HG02840 (cell line): ENCODE measurements around the gene SNAP29.
"Not testable (repeated sequence)": the region's sequence is repeated elsewhere in the genome, so short reads cannot be mapped to it uniquely, and the experiment has no call there.

Experiments
- ATAC-seq: cut with Tn5 transposase; IDR thresholded peaks from one replicate; pipeline ENCODE4 v1.9.1; 2021; ENCODE audit warnings: mild to moderate bottlenecking, moderate library complexity, moderate number of reproducible peaks; ENCODE audit not compliant: unreplicated experiment, low FRiP score

SNAP29 gene

GRCh38 chr22:20834206-20834605 is 24.6 kb upstream of the SNAP29 start:
- ATAC-seq, result no peak

GRCh38 chr22:20834725-20835124 is 24.1 kb upstream of the SNAP29 start:
- ATAC-seq, result no peak

GRCh38 chr22:20836987-20837823 is 21.6 kb upstream of the SNAP29 start:
- ATAC-seq, result no peak

GRCh38 chr22:20839354-20839753 is 19.5 kb upstream of the SNAP29 start:
- ATAC-seq, result not testable (repeated sequence)

GRCh38 chr22:20839837-20840645 is 18.8 kb upstream of the SNAP29 start:
- no peak for ATAC-seq

GRCh38 chr22:20840646-20841371 is 18.0 kb upstream of the SNAP29 start:
- no peak for ATAC-seq

- no peak for ATAC-seq
Measured at GRCh38 chr22:20843501-20843900, 15.3 kb upstream of the SNAP29 start.

GRCh38 chr22:20844055-20845037 is 14.5 kb upstream of the SNAP29 start:
- ATAC-seq, result no peak

- ATAC-seq, result no peak
Measured at GRCh38 chr22:20847318-20847822, 11.4 kb upstream of the SNAP29 start.

GRCh38 chr22:20852076-20852475 is 6.7 kb upstream of the SNAP29 start:
- ATAC-seq, result no peak

GRCh38 chr22:20852503-20852902 is 6.3 kb upstream of the SNAP29 start:
- ATAC-seq, result no peak

- no peak for ATAC-seq
Measured at GRCh38 chr22:20853236-20853660, 5.6 kb upstream of the SNAP29 start.

GRCh38 chr22:20857247-20857643 is 1.6 kb upstream of the SNAP29 start:
- ATAC-seq, result no peak

GRCh38 chr22:20857838-20858614 is 781 bp upstream of the SNAP29 start:
- peak; percentile 59 for ATAC-seq

GRCh38 chr22:20859615-20860014 is 808 bp downstream of the SNAP29 start:
- no peak for ATAC-seq

GRCh38 chr22:20862540-20862939 is 3.7 kb downstream of the SNAP29 start:
- no peak for ATAC-seq

GRCh38 chr22:20863366-20863765 is 4.6 kb downstream of the SNAP29 start:
- no peak for ATAC-seq

- no peak for ATAC-seq
Measured at GRCh38 chr22:20864186-20864908, 5.5 kb downstream of the SNAP29 start.
